Measurements from ENCODE around the gene BHLHA9.
"Not testable (repeated sequence)": the region's sequence is repeated elsewhere in the genome, so short reads cannot be mapped to it uniquely, and the experiment has no call there.

Gene BHLHA9

GRCh38 chr17:1290676-1291075 lies 20.4 kb downstream of the BHLHA9 start:
- no peak for DNase-seq
- in situ Hi-C loops (cut with MboI; ENCODE audit: low pct_unique_long_range_greater_than_20kb, low sequenced_read_pairs), result no loop called here

- in situ Hi-C loops (cut with MboI; ENCODE audit: low pct_unique_long_range_greater_than_20kb, low sequenced_read_pairs), result no loop called here
- DNase-seq, result peak; percentile 58
These were observed 24.0 kb downstream of the BHLHA9 start for GRCh38 chr17:1294157-1294717.

- no peak for DNase-seq
- in situ Hi-C loops (cut with MboI; ENCODE audit: low pct_unique_long_range_greater_than_20kb, low sequenced_read_pairs), result no loop called here
These were observed 28.4 kb downstream of the BHLHA9 start for GRCh38 chr17:1298606-1299005.

- in situ Hi-C loops (cut with MboI; ENCODE audit: low pct_unique_long_range_greater_than_20kb, low sequenced_read_pairs), result no loop called here
- no peak for DNase-seq
These were observed 29.5 kb downstream of the BHLHA9 start for GRCh38 chr17:1299552-1300370.

- no peak for DNase-seq
- in situ Hi-C loops (cut with MboI; ENCODE audit: low pct_unique_long_range_greater_than_20kb, low sequenced_read_pairs), result no loop called here
These were observed 30.2 kb downstream of the BHLHA9 start for GRCh38 chr17:1300371-1300905.

- in situ Hi-C loops (cut with MboI; ENCODE audit: low pct_unique_long_range_greater_than_20kb, low sequenced_read_pairs), result no loop called here
These were observed 31.3 kb downstream of the BHLHA9 start for GRCh38 chr17:1301546-1301945.

GRCh38 chr17:1302761-1303160 lies 32.5 kb downstream of the BHLHA9 start:
- in situ Hi-C loops (cut with MboI; ENCODE audit: low pct_unique_long_range_greater_than_20kb, low sequenced_read_pairs), result no loop called here

More at GRCh38 chr17:1301546-1301945, 31.3 kb downstream of the BHLHA9 start:
- no peak for DNase-seq

GRCh38 chr17:1304522-1304921 lies 34.3 kb downstream of the BHLHA9 start:
- no peak for DNase-seq
- in situ Hi-C loops (cut with MboI; ENCODE audit: low pct_unique_long_range_greater_than_20kb, low sequenced_read_pairs), result no loop called here

More at GRCh38 chr17:1302761-1303160, 32.5 kb downstream of the BHLHA9 start:
- DNase-seq, result no peak

- no peak for DNase-seq
- in situ Hi-C loops (cut with MboI; ENCODE audit: low pct_unique_long_range_greater_than_20kb, low sequenced_read_pairs), result no loop called here
These were observed 34.8 kb downstream of the BHLHA9 start for GRCh38 chr17:1304962-1305563.

GRCh38 chr17:1307829-1308228 lies 37.6 kb downstream of the BHLHA9 start:
- in situ Hi-C loops (cut with MboI; ENCODE audit: low pct_unique_long_range_greater_than_20kb, low sequenced_read_pairs); DNase-seq: not testable (repeated sequence)

GRCh38 chr17:1312261-1312870 lies 42.1 kb downstream of the BHLHA9 start:
- DNase-seq, result peak; percentile 29
- in situ Hi-C loops (cut with MboI; ENCODE audit: low pct_unique_long_range_greater_than_20kb, low sequenced_read_pairs), result no loop called here

GRCh38 chr17:1313270-1314005 lies 43.2 kb downstream of the BHLHA9 start:
- in situ Hi-C loops (cut with MboI; ENCODE audit: low pct_unique_long_range_greater_than_20kb, low sequenced_read_pairs), result no loop called here
- no peak for DNase-seq

- in situ Hi-C loops (cut with MboI; ENCODE audit: low pct_unique_long_range_greater_than_20kb, low sequenced_read_pairs), result no loop called here
- no peak for DNase-seq
These were observed 45.2 kb downstream of the BHLHA9 start for GRCh38 chr17:1315409-1315808.

GRCh38 chr17:1315891-1316403 lies 45.7 kb downstream of the BHLHA9 start:
- DNase-seq, result no peak
- in situ Hi-C loops (cut with MboI; ENCODE audit: low pct_unique_long_range_greater_than_20kb, low sequenced_read_pairs), result no loop called here

All from KBM-7 (cell line).